ENCODE measurements around the gene NBPF6.
A peak's percentile ranks its signal among the peaks of the same experiment; 100 is the strongest.
"Not testable (repeated sequence)": the region's sequence is repeated elsewhere in the genome, so short reads cannot be mapped to it uniquely, and the experiment has no call there.

The NBPF6 gene

DNA sequence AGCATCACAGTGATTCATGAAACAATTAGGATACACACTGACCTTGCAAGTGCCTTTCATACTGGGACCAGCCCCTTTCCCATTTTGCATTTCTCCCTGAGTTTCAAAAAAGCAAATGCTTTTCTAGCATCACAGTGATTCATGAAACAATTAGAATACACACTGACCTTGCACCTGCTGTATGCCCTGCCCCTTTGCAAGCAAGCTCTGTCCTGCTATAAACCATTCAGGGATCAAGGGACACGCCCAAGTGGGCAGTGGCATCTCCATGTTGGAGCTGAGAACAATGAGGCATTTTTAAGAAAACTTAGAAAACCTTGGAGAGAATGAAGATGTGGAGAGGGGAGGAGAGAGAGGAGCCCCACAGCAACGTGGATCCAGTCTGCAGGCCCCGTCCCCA is 13.8 kb downstream of the NBPF6 start:
- H3K4me1 ChIP-seq (ENCODE audit: control insufficient read depth, insufficient read depth, low read length); H3K4me3 ChIP-seq (ENCODE audit: low read length); H3K27me3 ChIP-seq (ENCODE audit: control insufficient read depth, insufficient read depth, low read length); H3K9ac ChIP-seq (ENCODE audit: low read depth, low read length); H3K9me3 ChIP-seq (replicated peaks; ENCODE audit: low read length); H3K36me3 ChIP-seq (ENCODE audit: insufficient read depth, low read length); H3K4me2 ChIP-seq (ENCODE audit: low read length): not testable (repeated sequence)

DNA sequence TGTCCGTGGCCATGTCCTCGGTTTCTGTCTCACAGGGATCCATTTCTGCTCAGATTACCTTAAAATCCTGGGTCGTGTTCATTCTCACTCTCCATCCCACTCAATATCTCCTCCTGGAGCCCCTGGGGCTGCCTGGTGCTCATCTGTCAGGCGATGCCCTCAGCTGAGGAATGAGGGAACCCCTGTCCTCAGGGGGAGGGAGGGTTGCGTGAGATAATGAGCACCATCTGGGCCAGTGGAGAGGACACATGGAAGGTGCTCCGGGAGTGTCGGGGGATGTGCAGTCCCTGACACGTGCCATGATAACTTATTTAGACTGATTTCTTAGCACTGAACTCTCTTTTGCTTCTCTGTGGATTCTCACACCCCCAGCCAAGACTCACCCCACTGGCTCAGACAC is 16.0 kb downstream of the NBPF6 start:
- H3K9ac ChIP-seq (ENCODE audit: low read depth, low read length); H3K4me3 ChIP-seq (ENCODE audit: low read length); H3K4me2 ChIP-seq (ENCODE audit: low read length); H3K27me3 ChIP-seq (ENCODE audit: control insufficient read depth, insufficient read depth, low read length); H3K36me3 ChIP-seq (ENCODE audit: insufficient read depth, low read length); H3K4me1 ChIP-seq (ENCODE audit: control insufficient read depth, insufficient read depth, low read length); H3K9me3 ChIP-seq (replicated peaks; ENCODE audit: low read length): not testable (repeated sequence)

DNA sequence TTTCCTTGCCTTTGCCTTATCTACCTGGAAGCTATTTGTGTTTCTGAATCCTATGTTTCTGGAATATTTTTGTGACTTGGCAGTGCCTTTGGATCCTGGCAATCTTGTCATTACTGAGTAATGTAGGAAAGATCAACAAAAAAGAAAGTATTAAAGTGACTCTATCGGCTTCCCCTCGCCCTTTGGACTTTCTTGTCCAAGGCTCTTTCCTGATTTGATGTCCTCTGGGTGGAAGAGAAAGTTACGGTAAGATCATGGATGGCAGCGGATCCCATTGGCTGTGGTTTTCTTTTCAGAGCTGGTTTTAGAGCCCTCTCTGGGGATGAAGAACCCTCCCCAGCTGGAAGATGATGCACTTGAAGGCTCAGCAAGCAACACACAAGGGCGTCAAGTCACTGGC is 17.0 kb downstream of the NBPF6 start:
- not testable (repeated sequence) for H3K27me3 ChIP-seq (ENCODE audit: control insufficient read depth, insufficient read depth, low read length); H3K9ac ChIP-seq (ENCODE audit: low read depth, low read length); H3K4me3 ChIP-seq (ENCODE audit: low read length)

DNA sequence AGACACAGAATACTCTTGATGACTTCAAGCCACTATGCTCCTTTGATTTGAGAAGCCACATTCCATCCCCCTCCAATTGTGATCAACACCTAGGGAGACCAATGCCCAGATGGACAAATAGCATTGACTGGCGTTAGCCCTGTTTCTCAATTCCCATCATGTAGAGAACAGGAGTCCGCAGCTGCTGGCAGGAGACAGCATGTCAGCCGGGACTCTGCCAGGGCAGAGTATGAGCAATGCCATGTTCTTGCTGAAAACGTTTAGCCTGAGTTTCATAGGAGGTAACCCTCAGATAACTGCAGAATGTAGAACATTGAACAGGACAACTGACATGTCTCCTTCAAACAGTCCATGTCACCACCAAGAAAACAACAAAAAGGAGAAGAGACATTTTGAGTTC is 20.6 kb downstream of the NBPF6 start:
- H3K4me2 ChIP-seq (ENCODE audit: low read length); H3K9ac ChIP-seq (ENCODE audit: low read depth, low read length); H3K9me3 ChIP-seq (replicated peaks; ENCODE audit: low read length); H3K27me3 ChIP-seq (ENCODE audit: control insufficient read depth, insufficient read depth, low read length); H3K4me1 ChIP-seq (ENCODE audit: control insufficient read depth, insufficient read depth, low read length); H3K4me3 ChIP-seq (ENCODE audit: low read length); H3K36me3 ChIP-seq (ENCODE audit: insufficient read depth, low read length): not testable (repeated sequence)

More for the DNA sequence above, 17.0 kb downstream of the NBPF6 start:
- not testable (repeated sequence) for H3K9me3 ChIP-seq (replicated peaks; ENCODE audit: low read length); H3K4me1 ChIP-seq (ENCODE audit: control insufficient read depth, insufficient read depth, low read length); H3K4me2 ChIP-seq (ENCODE audit: low read length); H3K36me3 ChIP-seq (ENCODE audit: insufficient read depth, low read length)

DNA sequence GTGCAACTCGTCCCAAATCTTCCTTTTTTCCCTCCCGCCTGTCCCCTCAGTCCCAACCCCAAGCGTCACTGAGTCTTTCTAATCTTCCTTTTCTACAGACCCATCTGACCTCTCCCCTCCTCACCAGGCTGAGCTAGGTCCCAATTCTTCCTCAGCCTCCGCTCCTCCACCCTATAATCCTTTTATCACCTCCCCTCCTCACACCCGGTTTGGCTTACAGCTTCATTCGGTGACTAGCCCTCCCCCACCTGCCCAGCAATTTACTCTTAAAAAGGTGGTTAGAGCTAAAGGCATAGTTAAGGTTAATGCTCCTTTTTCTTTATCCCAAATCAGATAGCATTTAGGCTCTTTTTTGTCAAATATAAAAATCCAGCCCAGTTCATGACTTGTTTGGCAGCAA is 24.4 kb downstream of the NBPF6 start:
- H3K4me3 ChIP-seq (ENCODE audit: low read length); H3K9ac ChIP-seq (ENCODE audit: low read depth, low read length); H3K27me3 ChIP-seq (ENCODE audit: control insufficient read depth, insufficient read depth, low read length); H3K36me3 ChIP-seq (ENCODE audit: insufficient read depth, low read length); H3K4me2 ChIP-seq (ENCODE audit: low read length); H3K4me1 ChIP-seq (ENCODE audit: control insufficient read depth, insufficient read depth, low read length); H3K9me3 ChIP-seq (replicated peaks; ENCODE audit: low read length): not testable (repeated sequence)

DNA sequence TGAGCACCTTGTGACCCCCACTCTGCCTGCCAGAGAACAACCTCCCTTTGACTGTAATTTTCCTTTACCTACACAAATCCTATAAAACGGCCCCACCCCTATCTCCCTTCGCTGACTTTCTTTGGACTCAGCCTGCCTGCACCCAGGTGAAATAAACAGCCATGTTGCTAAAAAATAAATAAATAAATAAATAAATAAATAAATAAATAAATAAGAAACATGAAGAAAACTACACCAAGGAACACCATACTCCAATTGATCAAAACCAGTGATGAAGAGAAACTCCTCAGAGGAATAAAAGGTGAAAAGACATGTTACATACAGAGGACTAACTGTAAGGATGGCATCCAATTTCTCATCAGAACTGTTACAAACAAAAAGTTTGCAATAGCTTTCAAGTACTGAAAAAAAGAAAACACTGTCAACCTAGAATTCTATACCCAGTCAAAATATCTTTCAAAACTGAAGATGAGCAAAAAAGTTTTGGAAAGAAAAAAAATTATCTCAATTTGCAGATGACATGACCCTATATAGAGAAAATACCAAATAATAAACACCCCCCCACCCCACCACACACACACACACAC is 28.4 kb downstream of the NBPF6 start:
- Histone ChIP-seq H3K9ac (ENCODE audit: low read depth, low read length) (no peak overlapping the region), H3K4me3 (ENCODE audit: low read length) (no peak overlapping the region), H3K4me2 (ENCODE audit: low read length) (no peak overlapping the region), H3K4me1 (ENCODE audit: control insufficient read depth, insufficient read depth, low read length) (no peaks in the 10 kb centered on the region), H3K9me3 (replicated peaks; ENCODE audit: low read length) (no peaks in the 10 kb centered on the region), H3K27me3 (ENCODE audit: control insufficient read depth, insufficient read depth, low read length) (no peaks in the 10 kb centered on the region), H3K36me3 (ENCODE audit: insufficient read depth, low read length) (no peaks in the 10 kb centered on the region)

DNA sequence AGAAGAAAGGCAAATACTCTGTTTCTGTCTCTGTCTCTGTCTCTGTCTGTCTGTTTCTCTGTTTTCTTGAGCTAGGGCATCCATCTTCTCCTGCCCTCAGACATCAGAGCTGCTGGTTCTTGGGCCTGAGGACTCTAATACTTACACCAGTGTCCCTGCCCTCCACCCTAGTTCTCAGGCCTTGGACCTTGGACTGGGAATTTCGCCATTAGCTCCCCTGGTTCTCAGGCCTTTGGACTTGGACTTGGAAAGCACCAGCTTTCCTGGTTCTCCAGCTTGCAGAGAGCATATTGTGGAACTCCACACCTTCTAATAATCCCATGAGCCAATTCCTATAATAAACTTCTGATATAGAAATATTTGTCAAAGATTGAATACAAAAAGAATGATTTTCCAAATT is 32.6 kb downstream of the NBPF6 start:
- no peaks in the 10 kb centered on the region for H3K9me3 ChIP-seq (replicated peaks; ENCODE audit: low read length)
- no peak overlapping the region for H3K4me3 ChIP-seq (ENCODE audit: low read length)
- no peak overlapping the region for H3K4me2 ChIP-seq (ENCODE audit: low read length)
- H3K9ac ChIP-seq (ENCODE audit: low read depth, low read length): no peak overlapping the region
- no peaks in the 10 kb centered on the region for H3K36me3 ChIP-seq (ENCODE audit: insufficient read depth, low read length)
- H3K4me1 ChIP-seq (ENCODE audit: control insufficient read depth, insufficient read depth, low read length): no peaks in the 10 kb centered on the region
- no peaks in the 10 kb centered on the region for H3K27me3 ChIP-seq (ENCODE audit: control insufficient read depth, insufficient read depth, low read length)

DNA sequence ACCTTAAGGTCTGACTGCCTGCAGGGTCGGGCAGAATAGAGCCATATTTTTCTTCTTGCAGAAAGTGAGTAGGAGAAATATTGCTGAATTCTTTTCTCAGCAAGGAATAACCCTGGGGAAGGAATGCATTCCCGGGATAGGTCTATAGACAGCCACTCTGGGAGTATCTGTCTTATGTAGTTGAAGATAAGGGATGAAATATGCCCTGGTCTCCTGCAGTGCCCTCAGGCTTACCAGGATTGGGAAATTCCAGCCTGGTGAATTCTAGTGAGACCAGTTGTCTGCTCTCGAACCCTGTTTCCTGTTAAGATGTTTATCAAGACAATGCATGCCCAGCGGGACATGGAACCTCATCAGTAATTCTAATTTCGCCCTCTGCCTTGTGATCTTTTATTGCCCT is 35.8 kb downstream of the NBPF6 start:
- not testable (repeated sequence) for H3K9ac ChIP-seq (ENCODE audit: low read depth, low read length); H3K4me3 ChIP-seq (ENCODE audit: low read length); H3K27me3 ChIP-seq (ENCODE audit: control insufficient read depth, insufficient read depth, low read length); H3K4me1 ChIP-seq (ENCODE audit: control insufficient read depth, insufficient read depth, low read length); H3K4me2 ChIP-seq (ENCODE audit: low read length); H3K9me3 ChIP-seq (replicated peaks; ENCODE audit: low read length); H3K36me3 ChIP-seq (ENCODE audit: insufficient read depth, low read length)

DNA sequence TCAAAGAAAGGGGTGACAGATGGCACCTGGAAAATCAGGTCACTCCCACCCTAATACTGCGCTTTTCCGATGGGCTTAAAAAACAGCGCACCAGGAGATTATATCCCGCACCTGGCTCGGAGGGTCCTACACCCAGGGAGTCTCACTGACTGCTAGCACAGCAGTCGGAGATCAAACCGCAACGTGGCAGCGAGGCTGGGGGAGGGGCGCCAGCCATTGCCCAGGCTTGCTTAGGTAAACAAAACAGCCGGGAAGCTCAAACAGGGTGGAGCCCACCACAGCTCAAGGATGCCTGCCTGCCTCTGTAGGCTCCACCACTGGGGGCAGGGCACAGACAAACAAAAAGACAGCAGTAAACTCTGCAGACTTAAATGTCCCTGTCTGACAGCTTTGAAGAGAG is 36.6 kb downstream of the NBPF6 start:
- H3K4me2 ChIP-seq (ENCODE audit: low read length); H3K36me3 ChIP-seq (ENCODE audit: insufficient read depth, low read length); H3K27me3 ChIP-seq (ENCODE audit: control insufficient read depth, insufficient read depth, low read length); H3K9ac ChIP-seq (ENCODE audit: low read depth, low read length); H3K9me3 ChIP-seq (replicated peaks; ENCODE audit: low read length); H3K4me3 ChIP-seq (ENCODE audit: low read length); H3K4me1 ChIP-seq (ENCODE audit: control insufficient read depth, insufficient read depth, low read length): not testable (repeated sequence)

DNA sequence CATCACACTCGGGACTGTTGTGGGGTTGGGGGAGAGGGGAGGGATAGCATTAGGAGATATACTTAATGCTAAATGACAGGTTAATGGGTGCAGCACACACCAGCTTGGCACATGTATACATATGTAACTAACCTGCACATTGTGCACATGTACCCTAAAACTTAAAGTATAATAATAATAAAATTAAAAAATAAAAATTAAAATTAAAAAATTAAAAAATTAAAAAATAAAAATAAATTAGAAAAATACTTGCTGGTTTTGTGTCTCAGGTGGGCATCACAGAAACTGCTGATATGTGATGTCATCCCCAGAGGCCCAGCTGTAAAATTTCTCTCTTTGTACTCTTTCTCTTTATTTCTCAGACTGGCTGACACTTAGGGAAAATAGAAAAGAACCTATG is 44.9 kb downstream of the NBPF6 start:
- not testable (repeated sequence) for H3K9me3 ChIP-seq (replicated peaks; ENCODE audit: low read length); H3K9ac ChIP-seq (ENCODE audit: low read depth, low read length); H3K4me1 ChIP-seq (ENCODE audit: control insufficient read depth, insufficient read depth, low read length); H3K27me3 ChIP-seq (ENCODE audit: control insufficient read depth, insufficient read depth, low read length); H3K4me2 ChIP-seq (ENCODE audit: low read length); H3K4me3 ChIP-seq (ENCODE audit: low read length); H3K36me3 ChIP-seq (ENCODE audit: insufficient read depth, low read length)

DNA sequence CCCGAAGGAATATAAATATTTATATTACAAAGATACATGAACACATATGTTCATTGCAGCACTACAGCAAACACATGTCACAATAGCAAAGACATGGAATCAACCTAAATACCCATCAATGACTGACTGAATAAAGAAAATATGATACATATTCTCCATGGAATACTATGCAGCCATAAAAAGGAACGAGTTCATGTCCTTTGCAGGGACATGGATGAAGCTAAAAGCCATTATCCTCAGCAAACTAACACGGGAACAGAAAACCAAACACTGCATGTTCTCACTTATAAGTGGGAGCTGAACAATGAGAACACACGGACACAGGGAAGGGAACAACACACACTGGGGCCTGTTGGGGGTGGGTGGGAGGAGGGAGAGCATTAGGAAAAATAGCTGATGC is 46.7 kb downstream of the NBPF6 start:
- not testable (repeated sequence) for H3K9ac ChIP-seq (ENCODE audit: low read depth, low read length); H3K9me3 ChIP-seq (replicated peaks; ENCODE audit: low read length); H3K4me1 ChIP-seq (ENCODE audit: control insufficient read depth, insufficient read depth, low read length); H3K36me3 ChIP-seq (ENCODE audit: insufficient read depth, low read length); H3K4me2 ChIP-seq (ENCODE audit: low read length); H3K27me3 ChIP-seq (ENCODE audit: control insufficient read depth, insufficient read depth, low read length); H3K4me3 ChIP-seq (ENCODE audit: low read length)

DNA sequence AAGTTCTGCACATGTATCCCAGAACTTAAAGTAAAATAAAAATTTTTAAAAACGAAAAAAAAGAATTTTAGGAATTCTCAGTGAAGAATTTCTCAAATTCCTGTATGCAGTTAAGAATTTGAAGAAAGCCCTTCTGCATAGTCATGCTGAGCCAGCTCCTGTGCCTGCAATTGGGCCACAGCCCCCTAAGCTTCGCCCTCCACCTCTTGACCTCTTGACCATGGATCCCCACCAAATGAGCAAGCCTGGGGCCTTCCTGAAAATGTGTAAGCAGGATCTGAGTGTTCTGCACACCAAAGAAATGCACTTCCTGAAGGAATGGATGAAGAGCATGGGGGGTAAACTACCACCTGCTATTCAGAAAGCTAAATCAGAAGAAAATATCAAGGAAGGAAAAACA is 52.0 kb downstream of the NBPF6 start:
- H3K4me1 ChIP-seq (ENCODE audit: control insufficient read depth, insufficient read depth, low read length): peaks cover 18% of the 10 kb centered on the region
- H3K4me2 ChIP-seq (ENCODE audit: low read length): peak overlapping the region; percentile 56
- H3K4me3 ChIP-seq (ENCODE audit: low read length): no peak overlapping the region
- H3K36me3 ChIP-seq (ENCODE audit: insufficient read depth, low read length): no peaks in the 10 kb centered on the region
- H3K9me3 ChIP-seq (replicated peaks; ENCODE audit: low read length): no peaks in the 10 kb centered on the region
- H3K9ac ChIP-seq (ENCODE audit: low read depth, low read length): peak overlapping the region; percentile 68
- no peaks in the 10 kb centered on the region for H3K27me3 ChIP-seq (ENCODE audit: control insufficient read depth, insufficient read depth, low read length)

Data from skeletal muscle satellite cell (primary cell).